ENCODE measurements around the gene FCAMR. TPM values are rescaled to one million over a fixed set of nuclear protein-coding genes. Genes with fewer than 3 reads are reported as not detected.

FCAMR gene
- total RNA-seq, 2 experiments from 2014 or later, result not detected

- no peaks in the 10 kb centered on the region for H3K4me1 Mint-ChIP-seq (ENCODE audit: low read depth)
- DNase-seq (no peak), ATAC-seq (no peak)
- H3K36me3 Mint-ChIP-seq (ENCODE audit: low read depth), result no peaks in the 10 kb centered on the region
- ChIA-PET POLR2A (interaction anchor here (1.3 kb wide), 1 partner anchor 17 kb away, joined by 3 read pairs; no protein-coding TSS in a partner anchor), CTCF (interaction anchor here (0.7 to 1.7 kb wide), 4 partner anchors 14 to 221 kb away, joined by 3 to 9 read pairs (median 4); partner anchors contain the start of gene IL20)
- H3K4me3 Mint-ChIP-seq, result no peak overlapping the region
- H3K9me3 Mint-ChIP-seq, result no peaks in the 10 kb centered on the region
- H3K27me3 Mint-ChIP-seq, result peaks cover 2% of the 10 kb centered on the region
- no peak overlapping the region for H3K27ac Mint-ChIP-seq
- intact Hi-C loops (cut with micrococcal nuclease), result no loop called here
- no peak for TF ChIP-seq CTCF (IDR thresholded peaks at IDR 0.05)
These were observed 23.0 kb downstream of the FCAMR start for GRCh38 chr1:206947255-206947654.

- Mint-ChIP-seq H3K27ac (no peak within 1 kb of the TSS), H3K27me3 (peaks cover 2% of the 10 kb centered on the region), H3K9me3 (no peaks in the 10 kb centered on the region), H3K36me3 (ENCODE audit: low read depth) (no peaks in the 10 kb centered on the region), H3K4me3 (no peak within 1 kb of the TSS), H3K4me1 (ENCODE audit: low read depth) (no peaks in the 10 kb centered on the region)
- DNase-seq, result no peak
- ChIA-PET POLR2A (interaction anchor here (0.7 kb wide), 1 partner anchor 365 kb away, joined by 3 read pairs; no protein-coding TSS in a partner anchor), CTCF (interaction anchor here (0.8 to 2.9 kb wide), 7 partner anchors 10 to 220 kb away, joined by 3 to 13 read pairs (median 5); partner anchors contain the start of gene IL20)
- ATAC-seq, result no peak
- TF ChIP-seq CTCF (IDR thresholded peaks at IDR 0.05), result no peak
- intact Hi-C loops (cut with micrococcal nuclease), result no loop called here
These were observed 24.0 kb downstream of the FCAMR start, which contains the start of gene PIGR for GRCh38 chr1:206946261-206946660. PIGR (minus strand) TSS chr1:206946466; CDS start chr1:206940531, 5,935 bp downstream.

GRCh38 chr1:206945779-206946178, 24.5 kb downstream of the FCAMR start:
- H3K27ac Mint-ChIP-seq, result no peak overlapping the region
- H3K36me3 Mint-ChIP-seq (ENCODE audit: low read depth), result no peaks in the 10 kb centered on the region
- ChIA-PET POLR2A (no interaction called here), CTCF (interaction anchor here (0.8 to 2.9 kb wide), 5 partner anchors 10 to 136 kb away, joined by 3 to 13 read pairs (median 4); no protein-coding TSS in a partner anchor)
- intact Hi-C loops (cut with micrococcal nuclease), result no loop called here
- H3K27me3 Mint-ChIP-seq, result peaks cover 2% of the 10 kb centered on the region
- TF ChIP-seq CTCF (IDR thresholded peaks at IDR 0.05), result no peak
- no peaks in the 10 kb centered on the region for H3K4me1 Mint-ChIP-seq (ENCODE audit: low read depth)
- DNase-seq (no peak), ATAC-seq (no peak)
- H3K9me3 Mint-ChIP-seq, result no peaks in the 10 kb centered on the region
- no peak overlapping the region for H3K4me3 Mint-ChIP-seq

GRCh38 chr1:206944703-206945102, 25.6 kb downstream of the FCAMR start:
- intact Hi-C loops (cut with micrococcal nuclease), result no loop called here
- Mint-ChIP-seq H3K9me3 (no peaks in the 10 kb centered on the region), H3K4me3 (no peak overlapping the region), H3K4me1 (ENCODE audit: low read depth) (no peaks in the 10 kb centered on the region), H3K36me3 (ENCODE audit: low read depth) (no peaks in the 10 kb centered on the region), H3K27ac (no peak overlapping the region), H3K27me3 (peaks cover 2% of the 10 kb centered on the region)
- TF ChIP-seq CTCF (IDR thresholded peaks at IDR 0.05), result no peak
- CTCF ChIA-PET, result interaction anchor here (2.9 to 4.7 kb wide), 2 partner anchors 9 to 12 kb away, joined by 13 to 35 read pairs; no protein-coding TSS in a partner anchor
- POLR2A ChIA-PET, result interaction anchor here (1.0 kb wide), 1 partner anchor 36 kb away, joined by 3 read pairs; no protein-coding TSS in a partner anchor
- no peak for DNase-seq
- ATAC-seq, result no peak

- ChIA-PET POLR2A (interaction anchor here (1.1 kb wide), 1 partner anchor 9 kb away, joined by 4 read pairs; no protein-coding TSS in a partner anchor), CTCF (interaction anchor here (0.8 to 4.7 kb wide), 9 partner anchors 10 to 132 kb away, joined by 3 to 35 read pairs (median 6); partner anchors contain the start of gene IL20)
- no peaks in the 10 kb centered on the region for H3K9me3 Mint-ChIP-seq
- H3K4me1 Mint-ChIP-seq (ENCODE audit: low read depth), result no peaks in the 10 kb centered on the region
- TF ChIP-seq CTCF (IDR thresholded peaks at IDR 0.05), result no peak
- ATAC-seq (no peak), DNase-seq (no peak)
- H3K27ac Mint-ChIP-seq, result no peak overlapping the region
- intact Hi-C loops (cut with micrococcal nuclease), result no loop called here
- peaks cover 2% of the 10 kb centered on the region for H3K27me3 Mint-ChIP-seq
- H3K4me3 Mint-ChIP-seq, result no peak overlapping the region
- H3K36me3 Mint-ChIP-seq (ENCODE audit: low read depth), result no peaks in the 10 kb centered on the region
These were observed 28.4 kb downstream of the FCAMR start for GRCh38 chr1:206941766-206942418.

Data from activated CD8-positive, alpha-beta T cell treated with anti-CD3 and anti-CD28 coated beads for 36 hours (primary cell).